HepG2 (cell line): ENCODE results near the gene DGAT2L6. TPM values are rescaled to one million over a fixed set of nuclear protein-coding genes. Genes with fewer than 3 reads are reported as not detected.

Experiments used
- CBX5 ChIP-seq: sonication (generic); formaldehyde crosslinking; IDR thresholded peaks from 2 replicates; pipeline ENCODE4 v1.4.0; 2020; ENCODE audit warnings: missing genetic modification reagents, borderline replicate concordance
- CCDC6 ChIP-seq: sonication (generic); formaldehyde crosslinking; IDR thresholded peaks from 2 replicates; pipeline ENCODE4 v1.8.1; 2022; ENCODE audit warnings: mild to moderate bottlenecking, missing genetic modification reagents, moderate library complexity
- FOXK2 ChIP-seq: fragments of 450-650 bp; IDR thresholded peaks from 2 replicates; pipeline ENCODE4 v1.6.1; 2016
- HDAC2 ChIP-seq: sonication (generic); formaldehyde crosslinking; IDR thresholded peaks from 2 replicates; pipeline ENCODE4 v1.4.0; 2020; ENCODE audit warnings: missing genetic modification reagents
- KDM5B ChIP-seq: sonication (generic); formaldehyde crosslinking; IDR thresholded peaks from 2 replicates; pipeline ENCODE4 v1.4.0; 2020; ENCODE audit warnings: missing genetic modification reagents, mild to moderate bottlenecking, borderline replicate concordance
- MIER3 ChIP-seq: IDR thresholded peaks from 2 replicates; pipeline ENCODE4 v1.6.1; 2016; ENCODE audit warnings: missing compliant biosample characterization, borderline replicate concordance
- NFKBIZ ChIP-seq: IDR thresholded peaks from 2 replicates; pipeline ENCODE4 v1.6.1; 2018; ENCODE audit warnings: missing genetic modification reagents, missing compliant biosample characterization
- NPAS2 ChIP-seq: sonication (generic); formaldehyde crosslinking; IDR thresholded peaks from 2 replicates; pipeline ENCODE4 v1.8.0; 2022; ENCODE audit warnings: mild to moderate bottlenecking, missing genetic modification reagents, borderline replicate concordance
- REPIN1 ChIP-seq: sonication (generic); formaldehyde crosslinking; IDR thresholded peaks from 2 replicates; pipeline ENCODE4 v1.8.0; 2022; ENCODE audit warnings: missing genetic modification reagents, low read depth, mild to moderate bottlenecking, borderline replicate concordance
- RORA ChIP-seq: sonication (generic); formaldehyde crosslinking; IDR thresholded peaks from 2 replicates; pipeline ENCODE4 v1.5.0; 2020; ENCODE audit warnings: mild to moderate bottlenecking, missing genetic modification reagents, moderate library complexity
- SALL1 ChIP-seq: sonication (generic); formaldehyde crosslinking; IDR thresholded peaks from 2 replicates; pipeline ENCODE4 v1.8.0; 2022; ENCODE audit warnings: mild to moderate bottlenecking, missing genetic modification reagents
- SAP130 ChIP-seq: IDR thresholded peaks from 2 replicates; pipeline ENCODE4 v1.6.1; 2016; ENCODE audit warnings: low read depth
- SMAD9 ChIP-seq: sonication (generic); formaldehyde crosslinking; IDR thresholded peaks from 2 replicates; pipeline ENCODE4 v1.5.1; 2020; ENCODE audit warnings: mild to moderate bottlenecking, missing genetic modification reagents
- SMARCC2 ChIP-seq: fragments of 450-650 bp; IDR thresholded peaks from 2 replicates; pipeline ENCODE4 v1.6.1; 2017; ENCODE audit warnings: antibody characterized with exemption, mild to moderate bottlenecking
- SUZ12 ChIP-seq: fragments of 150-350 bp; IDR thresholded peaks from 2 replicates; pipeline ENCODE4 v1.6.1; 2014; ENCODE audit warnings: low read depth, low read length
- ZNF329 ChIP-seq: sonication (generic); formaldehyde crosslinking; IDR thresholded peaks from 2 replicates; pipeline ENCODE4 v1.9.0; 2021; ENCODE audit warnings: low read depth, mild to moderate bottlenecking, missing genetic modification reagents
- ZNF563 ChIP-seq: sonication (generic); formaldehyde crosslinking; IDR thresholded peaks from 2 replicates; pipeline ENCODE4 v1.8.0; 2022; ENCODE audit warnings: mild to moderate bottlenecking, moderate library complexity, missing genetic modification reagents
- ZXDC ChIP-seq: sonication (generic); formaldehyde crosslinking; IDR thresholded peaks from 2 replicates; pipeline ENCODE4 v1.5.0; 2020; ENCODE audit warnings: mild to moderate bottlenecking, missing genetic modification reagents
- polyA plus RNA-seq, 8 experiments: library from polyadenylated mRNA; depleted of rRNA in 3 of 8; stranded (reverse) in 7 of 8; unstranded in 1 of 8; fragments of >200 nt; fragmentation: Illumina TruSeq in 4 of 8; extraction: Trizol in 4 of 8; gene quantifications; 2 replicates each; pipeline versions ENCODE4 v1.2.1 to v1.2.3, GENCODE V29; 2011 to 2016; ENCODE audit warnings: low read depth in 4 of 8, missing spikeins in 1 of 8, mixed read lengths in 1 of 8; ENCODE audit not compliant: insufficient read depth in 1 of 8
- total RNA-seq, 5 experiments: library from RNA; depleted of rRNA; stranded (reverse); fragments of >200 nt; fragmentation: Illumina TruSeq; extraction: Trizol; gene quantifications; 2 replicates each; pipeline ENCODE4 v1.2.3, GENCODE V29; 2016; ENCODE audit warnings: low read depth in 1 of 5
- TF ChIP-seq, protein P1 (sequence below), 2 experiments: sonication (generic) in 1 of 2; formaldehyde crosslinking in 1 of 2; IDR thresholded peaks; 2 replicates each; pipeline versions ENCODE4 v1.6.1 to v1.9.0; 2014 to 2022; ENCODE audit warnings: antibody characterized with exemption in 1 of 2, borderline replicate concordance in 1 of 2, inconsistent platforms in 1 of 2, low read depth in 1 of 2, missing genetic modification reagents in 1 of 2
- TF ChIP-seq, protein P2 (sequence below): sonication (generic); formaldehyde crosslinking; IDR thresholded peaks from 2 replicates; pipeline ENCODE4 v1.4.0; 2020; ENCODE audit warnings: missing genetic modification reagents

The DGAT2L6 gene
- total and polyA plus RNA-seq, 2 of the 13 experiments (the other 11 are each of a cell fraction or from before 2014, with no cell fraction given) = not detected

DNA sequence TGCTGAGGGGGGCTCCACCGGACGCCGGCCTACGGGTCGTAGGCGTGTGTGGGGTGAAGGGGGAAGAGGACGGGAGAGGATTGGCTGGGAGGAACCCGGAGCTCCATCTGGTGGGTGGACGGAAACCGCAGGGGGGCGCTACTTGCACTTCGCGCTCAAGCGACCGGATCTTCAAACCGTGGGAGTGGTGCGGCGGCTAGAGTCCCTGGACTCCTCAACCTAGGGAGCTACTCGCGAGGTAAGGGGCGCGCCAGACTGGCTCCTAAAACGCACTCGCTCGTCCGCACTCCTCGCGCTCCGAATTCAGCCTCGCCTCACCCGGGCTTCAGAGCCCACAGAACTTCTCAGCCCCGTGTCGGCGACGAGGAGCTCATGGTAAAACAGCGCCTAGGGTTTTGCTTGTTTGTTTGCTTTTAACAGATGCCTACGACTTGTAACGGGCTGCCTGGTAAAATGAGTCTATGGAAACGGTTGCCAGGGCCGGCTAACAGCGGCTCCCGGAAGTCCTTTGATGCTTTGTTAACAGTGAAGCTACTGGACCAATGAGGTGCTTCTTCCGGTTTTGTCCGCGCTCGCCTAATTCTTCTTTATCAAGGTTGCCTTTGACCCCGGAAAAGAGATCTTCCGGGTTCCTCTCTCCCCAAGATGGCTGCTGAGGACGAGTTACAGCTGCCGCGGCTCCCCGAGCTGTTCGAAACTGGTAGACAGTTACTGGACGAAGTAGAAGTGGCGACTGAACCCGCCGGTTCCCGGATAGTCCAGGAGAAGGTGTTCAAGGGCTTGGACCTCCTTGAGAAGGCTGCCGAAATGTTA, 43.8 kb upstream of the DGAT2L6 start, which contains the start of gene IGBP1 (continued):
- TF ChIP-seq, protein P1, sequence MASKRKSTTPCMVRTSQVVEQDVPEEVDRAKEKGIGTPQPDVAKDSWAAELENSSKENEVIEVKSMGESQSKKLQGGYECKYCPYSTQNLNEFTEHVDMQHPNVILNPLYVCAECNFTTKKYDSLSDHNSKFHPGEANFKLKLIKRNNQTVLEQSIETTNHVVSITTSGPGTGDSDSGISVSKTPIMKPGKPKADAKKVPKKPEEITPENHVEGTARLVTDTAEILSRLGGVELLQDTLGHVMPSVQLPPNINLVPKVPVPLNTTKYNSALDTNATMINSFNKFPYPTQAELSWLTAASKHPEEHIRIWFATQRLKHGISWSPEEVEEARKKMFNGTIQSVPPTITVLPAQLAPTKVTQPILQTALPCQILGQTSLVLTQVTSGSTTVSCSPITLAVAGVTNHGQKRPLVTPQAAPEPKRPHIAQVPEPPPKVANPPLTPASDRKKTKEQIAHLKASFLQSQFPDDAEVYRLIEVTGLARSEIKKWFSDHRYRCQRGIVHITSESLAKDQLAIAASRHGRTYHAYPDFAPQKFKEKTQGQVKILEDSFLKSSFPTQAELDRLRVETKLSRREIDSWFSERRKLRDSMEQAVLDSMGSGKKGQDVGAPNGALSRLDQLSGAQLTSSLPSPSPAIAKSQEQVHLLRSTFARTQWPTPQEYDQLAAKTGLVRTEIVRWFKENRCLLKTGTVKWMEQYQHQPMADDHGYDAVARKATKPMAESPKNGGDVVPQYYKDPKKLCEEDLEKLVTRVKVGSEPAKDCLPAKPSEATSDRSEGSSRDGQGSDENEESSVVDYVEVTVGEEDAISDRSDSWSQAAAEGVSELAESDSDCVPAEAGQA (IDR thresholded peaks at IDR 0.05; ENCODE audit: low read depth) = no peak
- TF ChIP-seq, protein P1 (CRISPR knock-in tag; IDR thresholded peaks at IDR 0.05; ENCODE audit: borderline replicate concordance) = no peak
- TF ChIP-seq CBX5 = no peak
- peak; percentile 66; the same call in 1 of the 2 replicates for TF ChIP-seq KDM5B (CRISPR knock-in tag)
- TF ChIP-seq NFKBIZ (CRISPR knock-in tag) = no peak
- no peak for TF ChIP-seq CCDC6 (CRISPR knock-in tag)
- TF ChIP-seq, protein P2, sequence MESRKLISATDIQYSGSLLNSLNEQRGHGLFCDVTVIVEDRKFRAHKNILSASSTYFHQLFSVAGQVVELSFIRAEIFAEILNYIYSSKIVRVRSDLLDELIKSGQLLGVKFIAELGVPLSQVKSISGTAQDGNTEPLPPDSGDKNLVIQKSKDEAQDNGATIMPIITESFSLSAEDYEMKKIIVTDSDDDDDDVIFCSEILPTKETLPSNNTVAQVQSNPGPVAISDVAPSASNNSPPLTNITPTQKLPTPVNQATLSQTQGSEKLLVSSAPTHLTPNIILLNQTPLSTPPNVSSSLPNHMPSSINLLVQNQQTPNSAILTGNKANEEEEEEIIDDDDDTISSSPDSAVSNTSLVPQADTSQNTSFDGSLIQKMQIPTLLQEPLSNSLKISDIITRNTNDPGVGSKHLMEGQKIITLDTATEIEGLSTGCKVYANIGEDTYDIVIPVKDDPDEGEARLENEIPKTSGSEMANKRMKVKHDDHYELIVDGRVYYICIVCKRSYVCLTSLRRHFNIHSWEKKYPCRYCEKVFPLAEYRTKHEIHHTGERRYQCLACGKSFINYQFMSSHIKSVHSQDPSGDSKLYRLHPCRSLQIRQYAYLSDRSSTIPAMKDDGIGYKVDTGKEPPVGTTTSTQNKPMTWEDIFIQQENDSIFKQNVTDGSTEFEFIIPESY (CRISPR knock-in tag) = no peak
- TF ChIP-seq SMAD9 (CRISPR knock-in tag) = no peak
- no peak for TF ChIP-seq NPAS2 (CRISPR knock-in tag)
- TF ChIP-seq ZNF563 (CRISPR knock-in tag) = no peak
- TF ChIP-seq MIER3 = no peak
- TF ChIP-seq ZXDC (CRISPR knock-in tag) = no peak
- no peak for TF ChIP-seq SMARCC2
- TF ChIP-seq FOXK2 = no peak
- peak; percentile 66; the same call in 1 of the 2 replicates for TF ChIP-seq SAP130 (CRISPR knock-in tag)
- TF ChIP-seq REPIN1 (CRISPR knock-in tag) = peak; percentile 24; the same call in 1 of the 2 replicates
- TF ChIP-seq HDAC2 (CRISPR knock-in tag) = no peak
- peak; percentile 20; the same call in 1 of the 2 replicates for TF ChIP-seq SALL1 (CRISPR knock-in tag)
- TF ChIP-seq ZNF329 = no peak
- TF ChIP-seq SUZ12 = no peak
- TF ChIP-seq RORA (CRISPR knock-in tag) = no peak
